RWPE2 (cell line): ENCODE results near the gene LDB2.

ENCODE experiments used
- ATAC-seq: fragments of 200-7000 bp; cut with Tn5 transposase; 3 replicates; pipeline ENCODE4 v1.9.1; 2021; ENCODE audit warnings: low read depth
- DNase-seq: peaks from one replicate; pipeline ENCODE4 v3.0.0-alpha.2; 2020; ENCODE audit warnings: low spot score
- H3K27ac ChIP-seq: fragments of 450-650 bp; 2 replicates; pipeline ENCODE4 v1.5.1; 2017; ENCODE audit warnings: mild to moderate bottlenecking; ENCODE audit not compliant: poor library complexity, severe bottlenecking
- H3K27me3 ChIP-seq: fragments of 250-450 bp; sonication (Bioruptor Pico); 2 replicates; pipeline ENCODE4 v1.5.1; 2021; ENCODE audit warnings: mild to moderate bottlenecking, moderate library complexity; ENCODE audit not compliant: insufficient read depth, poor library complexity, severe bottlenecking
- H3K36me3 ChIP-seq: fragments of 250-450 bp; sonication (Bioruptor Pico); 2 replicates; pipeline ENCODE4 v1.5.1; 2020; ENCODE audit warnings: low read depth, mild to moderate bottlenecking, moderate library complexity
- H3K4me1 ChIP-seq: fragments of 250-450 bp; sonication (Bioruptor Pico); 2 replicates; pipeline ENCODE4 v1.5.1; 2021; ENCODE audit warnings: mild to moderate bottlenecking, moderate library complexity; ENCODE audit not compliant: insufficient read depth, poor library complexity, severe bottlenecking
- H3K4me3 ChIP-seq: fragments of 250-450 bp; sonication (Bioruptor Pico); 2 replicates; pipeline ENCODE4 v1.5.1; 2021; ENCODE audit warnings: mild to moderate bottlenecking, moderate library complexity; ENCODE audit not compliant: severe bottlenecking
- H3K9me3 ChIP-seq: fragments of 250-450 bp; sonication (Bioruptor Pico); 2 replicates; pipeline ENCODE4 v1.5.1; 2021; ENCODE audit warnings: mild to moderate bottlenecking, moderate library complexity; ENCODE audit not compliant: severe bottlenecking
- TF ChIP-seq, protein P1 (sequence below): fragments of 450-650 bp; IDR thresholded peaks from one replicate; pipeline ENCODE4 v1.5.1; 2017; ENCODE audit warnings: mild to moderate bottlenecking, moderate library complexity; ENCODE audit not compliant: poor library complexity, severe bottlenecking

LDB2 gene

DNA sequence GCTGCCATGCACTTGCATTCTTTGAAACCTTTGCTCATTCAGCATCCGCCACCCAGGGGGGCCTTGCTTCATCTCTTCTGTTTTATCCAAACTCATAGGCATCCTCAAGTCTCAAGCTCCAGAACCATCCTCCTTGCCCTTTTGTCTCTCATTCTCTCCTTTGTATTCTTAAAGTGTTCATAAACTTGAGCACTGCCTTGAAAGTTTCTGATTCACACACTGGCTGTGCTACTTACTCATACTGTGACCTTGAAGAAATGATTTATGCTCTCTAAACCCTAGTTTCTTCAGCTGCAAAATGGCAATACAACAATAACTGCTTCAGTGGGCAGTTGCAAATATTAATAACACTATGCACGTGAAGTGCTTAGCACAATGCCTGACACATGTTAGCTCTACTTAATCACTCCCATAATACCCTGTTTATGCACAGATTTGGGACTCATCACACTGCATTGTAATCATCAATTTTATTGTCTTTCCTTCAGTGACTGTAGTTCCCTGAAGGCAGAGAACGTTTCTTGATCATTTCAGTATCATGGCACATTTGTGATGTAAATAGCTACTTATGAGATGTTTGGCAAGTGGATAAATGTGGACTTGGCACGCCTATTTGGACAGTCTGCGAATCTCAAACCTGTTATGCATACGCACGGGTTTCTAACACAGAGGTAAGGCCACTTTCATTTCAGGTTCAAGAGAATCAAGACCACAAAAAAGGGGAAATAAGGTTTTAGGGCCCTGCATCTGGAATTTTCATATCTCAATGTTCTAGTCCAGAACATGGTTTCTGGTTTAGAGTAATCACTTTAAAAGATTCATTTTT is 291.0 kb downstream of the LDB2 start:
- H3K27ac ChIP-seq = no peak overlapping the region
- TF ChIP-seq, protein P1, sequence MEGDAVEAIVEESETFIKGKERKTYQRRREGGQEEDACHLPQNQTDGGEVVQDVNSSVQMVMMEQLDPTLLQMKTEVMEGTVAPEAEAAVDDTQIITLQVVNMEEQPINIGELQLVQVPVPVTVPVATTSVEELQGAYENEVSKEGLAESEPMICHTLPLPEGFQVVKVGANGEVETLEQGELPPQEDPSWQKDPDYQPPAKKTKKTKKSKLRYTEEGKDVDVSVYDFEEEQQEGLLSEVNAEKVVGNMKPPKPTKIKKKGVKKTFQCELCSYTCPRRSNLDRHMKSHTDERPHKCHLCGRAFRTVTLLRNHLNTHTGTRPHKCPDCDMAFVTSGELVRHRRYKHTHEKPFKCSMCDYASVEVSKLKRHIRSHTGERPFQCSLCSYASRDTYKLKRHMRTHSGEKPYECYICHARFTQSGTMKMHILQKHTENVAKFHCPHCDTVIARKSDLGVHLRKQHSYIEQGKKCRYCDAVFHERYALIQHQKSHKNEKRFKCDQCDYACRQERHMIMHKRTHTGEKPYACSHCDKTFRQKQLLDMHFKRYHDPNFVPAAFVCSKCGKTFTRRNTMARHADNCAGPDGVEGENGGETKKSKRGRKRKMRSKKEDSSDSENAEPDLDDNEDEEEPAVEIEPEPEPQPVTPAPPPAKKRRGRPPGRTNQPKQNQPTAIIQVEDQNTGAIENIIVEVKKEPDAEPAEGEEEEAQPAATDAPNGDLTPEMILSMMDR = no peak
- H3K9me3 ChIP-seq = no peaks in the 10 kb centered on the region
- H3K36me3 ChIP-seq = no peaks in the 10 kb centered on the region
- ATAC-seq (no peak), DNase-seq (no peak)
- H3K4me3 ChIP-seq = no peak overlapping the region
- H3K4me1 ChIP-seq = no peaks in the 10 kb centered on the region
- H3K27me3 ChIP-seq = peaks cover 4% of the 10 kb centered on the region

DNA sequence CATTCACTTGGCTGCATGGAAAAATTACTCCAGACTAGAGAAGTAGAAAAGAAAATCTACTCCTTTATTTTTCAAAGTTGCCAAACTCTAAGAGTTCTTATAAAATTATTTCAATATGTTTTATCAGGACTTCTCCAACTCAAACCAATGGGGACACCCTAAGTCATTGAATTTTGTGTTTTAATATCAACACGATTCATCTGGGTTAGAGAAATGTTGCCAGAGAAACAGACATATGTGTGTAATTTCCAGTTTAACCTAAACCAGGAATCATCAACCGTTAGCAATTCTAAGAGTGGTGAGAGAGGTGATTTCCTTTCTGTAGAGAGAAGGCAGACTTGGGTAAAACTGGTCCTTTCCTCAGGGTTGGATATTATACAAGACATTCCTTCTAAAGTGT is 291.8 kb downstream of the LDB2 start:
- no peaks in the 10 kb centered on the region for H3K9me3 ChIP-seq
- no peaks in the 10 kb centered on the region for H3K4me1 ChIP-seq
- TF ChIP-seq, protein P1 = no peak
- H3K27me3 ChIP-seq = peaks cover 4% of the 10 kb centered on the region
- H3K36me3 ChIP-seq = no peaks in the 10 kb centered on the region
- no peak overlapping the region for H3K4me3 ChIP-seq
- no peak overlapping the region for H3K27ac ChIP-seq
- no peak for DNase-seq
- no peak for ATAC-seq

DNA sequence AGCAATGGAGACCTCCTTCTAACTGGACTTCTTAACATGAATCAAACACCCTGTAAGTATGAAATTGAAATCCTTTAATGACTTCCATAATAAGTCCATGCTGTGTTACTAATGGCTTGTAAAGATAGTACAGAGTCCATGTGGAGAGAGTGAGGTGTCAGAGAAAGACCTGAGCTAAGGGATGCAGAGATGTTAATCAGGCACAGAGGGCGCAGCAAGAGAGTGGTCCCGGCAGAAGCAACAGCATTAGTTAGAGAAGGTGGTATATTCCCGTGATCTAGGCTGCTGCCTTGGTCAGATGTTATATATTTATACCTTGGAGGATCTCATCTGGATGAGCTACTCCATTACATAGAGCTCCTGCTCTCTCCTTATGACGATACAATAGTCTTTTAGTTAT is 295.3 kb downstream of the LDB2 start:
- Histone ChIP-seq H3K36me3 (no peaks in the 10 kb centered on the region), H3K27ac (no peak overlapping the region), H3K4me1 (peaks cover 2% of the 10 kb centered on the region), H3K4me3 (no peak overlapping the region), H3K27me3 (peaks cover 16% of the 10 kb centered on the region), H3K9me3 (no peaks in the 10 kb centered on the region)
- DNase-seq (no peak), ATAC-seq (no peak)
- TF ChIP-seq, protein P1 = no peak

DNA sequence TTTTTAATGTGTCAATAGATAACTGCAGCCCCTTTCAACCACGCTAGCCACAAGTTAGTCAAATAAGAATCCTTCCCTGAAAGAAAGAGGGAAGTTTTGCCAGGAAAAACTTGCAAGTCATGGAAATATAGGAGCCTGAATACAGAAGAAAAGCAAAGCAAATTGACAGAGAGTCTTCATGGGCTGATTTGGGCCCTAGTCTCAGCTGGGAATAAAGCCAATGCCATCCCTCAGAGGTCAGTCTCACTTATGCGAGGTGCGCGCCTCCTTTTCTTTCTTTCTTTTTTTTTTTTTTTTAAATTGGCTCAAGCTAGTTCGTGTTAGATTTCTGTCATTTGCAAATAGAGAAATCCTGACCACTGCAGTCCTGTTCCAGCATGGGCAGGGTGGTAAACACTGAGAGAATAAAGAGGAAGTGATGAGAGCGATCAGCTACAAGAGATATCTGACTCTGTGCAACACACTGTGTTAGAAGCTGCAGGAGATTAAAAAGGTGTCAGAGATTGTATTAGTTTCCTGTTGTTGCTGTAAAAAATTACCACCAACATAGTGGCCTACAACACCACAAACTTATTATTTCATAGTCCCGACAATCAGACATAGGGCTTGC is 299.7 kb downstream of the LDB2 start:
- no peaks in the 10 kb centered on the region for H3K9me3 ChIP-seq
- no peak overlapping the region for H3K4me3 ChIP-seq
- DNase-seq (no peak), ATAC-seq (no peak)
- peaks cover 4% of the 10 kb centered on the region for H3K4me1 ChIP-seq
- TF ChIP-seq, protein P1 = no peak
- no peaks in the 10 kb centered on the region for H3K36me3 ChIP-seq
- H3K27me3 ChIP-seq = peaks cover 24% of the 10 kb centered on the region
- no peak overlapping the region for H3K27ac ChIP-seq
